Measurements from ENCODE around the gene MXRA5. TPM values are rescaled to one million over a fixed set of nuclear protein-coding genes. Genes with fewer than 3 reads are reported as not detected.
"Not testable (repeated sequence)": the region's sequence is repeated elsewhere in the genome, so short reads cannot be mapped to it uniquely, and the experiment has no call there.

The MXRA5 gene
- total RNA-seq, 2 experiments from 2014 or later, result not detected

DNA sequence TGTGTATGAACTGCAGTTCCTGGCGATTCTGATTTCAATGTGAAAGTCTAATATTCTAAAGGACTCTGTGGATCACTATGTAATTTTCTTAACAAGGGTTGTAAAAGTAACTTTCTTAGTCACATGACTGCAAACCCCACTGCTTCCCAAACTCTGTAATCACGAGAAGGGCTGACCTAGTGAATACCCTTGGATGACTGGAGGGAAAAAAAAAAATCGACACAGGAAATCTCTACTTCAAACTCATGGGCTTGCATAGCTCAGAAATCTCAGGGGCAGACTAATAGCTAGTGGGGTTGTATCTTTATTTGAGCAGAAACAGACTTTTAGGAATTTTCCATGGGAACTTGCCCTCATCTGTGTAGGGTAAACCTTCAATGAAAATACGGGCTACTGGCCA, 4.8 kb upstream of the MXRA5 start:
- no TSS peak for BruUV-seq (replicated peaks)
- no peak for DNase-seq (ENCODE audit: low spot score)
- intact Hi-C loops (cut with micrococcal nuclease; ENCODE audit: unreplicated experiment), result no loop called here
- no peaks in the 10 kb centered on the region for H3K79me2 ChIP-seq (ENCODE audit: insufficient read depth, low read depth, low read length)
- H3K9me3 ChIP-seq (ENCODE audit: low read length), result no peaks in the 10 kb centered on the region
- no peak overlapping the region for H3K4me3 ChIP-seq (ENCODE audit: low read depth, low read length, poor library complexity, severe bottlenecking)
- no peaks in the 10 kb centered on the region for H4K20me1 ChIP-seq (ENCODE audit: insufficient read depth, low read length)
- no peak overlapping the region for H3K27ac ChIP-seq (ENCODE audit: low read depth, low read length, poor library complexity, severe bottlenecking)
- H3K9me2 ChIP-seq (ENCODE audit: insufficient read depth, low read length), result no peaks in the 10 kb centered on the region
- H3K36me3 ChIP-seq (ENCODE audit: insufficient read depth, low read length), result no peaks in the 10 kb centered on the region
- H3K4me2 ChIP-seq (ENCODE audit: low read length), result no peak overlapping the region
- no peaks in the 10 kb centered on the region for H3K4me1 ChIP-seq (ENCODE audit: insufficient read depth, low read length, poor library complexity, severe bottlenecking)
- ChIA-PET POLR2A (interaction anchor here (0.7 kb wide), 1 partner anchor 240 kb away, joined by 3 read pairs; no protein-coding TSS in a partner anchor), CTCF (ENCODE audit: unreplicated experiment) (no interaction called here)
- no peak overlapping the region for H2AFZ ChIP-seq (ENCODE audit: low read length)
- TF ChIP-seq EZH2phosphoT487 (IDR thresholded peaks at IDR 0.05; ENCODE audit: borderline replicate concordance, low read depth, low read length), result no peak
- TF ChIP-seq, protein P1, sequence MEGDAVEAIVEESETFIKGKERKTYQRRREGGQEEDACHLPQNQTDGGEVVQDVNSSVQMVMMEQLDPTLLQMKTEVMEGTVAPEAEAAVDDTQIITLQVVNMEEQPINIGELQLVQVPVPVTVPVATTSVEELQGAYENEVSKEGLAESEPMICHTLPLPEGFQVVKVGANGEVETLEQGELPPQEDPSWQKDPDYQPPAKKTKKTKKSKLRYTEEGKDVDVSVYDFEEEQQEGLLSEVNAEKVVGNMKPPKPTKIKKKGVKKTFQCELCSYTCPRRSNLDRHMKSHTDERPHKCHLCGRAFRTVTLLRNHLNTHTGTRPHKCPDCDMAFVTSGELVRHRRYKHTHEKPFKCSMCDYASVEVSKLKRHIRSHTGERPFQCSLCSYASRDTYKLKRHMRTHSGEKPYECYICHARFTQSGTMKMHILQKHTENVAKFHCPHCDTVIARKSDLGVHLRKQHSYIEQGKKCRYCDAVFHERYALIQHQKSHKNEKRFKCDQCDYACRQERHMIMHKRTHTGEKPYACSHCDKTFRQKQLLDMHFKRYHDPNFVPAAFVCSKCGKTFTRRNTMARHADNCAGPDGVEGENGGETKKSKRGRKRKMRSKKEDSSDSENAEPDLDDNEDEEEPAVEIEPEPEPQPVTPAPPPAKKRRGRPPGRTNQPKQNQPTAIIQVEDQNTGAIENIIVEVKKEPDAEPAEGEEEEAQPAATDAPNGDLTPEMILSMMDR (conservative IDR thresholded peaks at IDR 0.05; ENCODE audit: low read length), result no peak

GRCh38 chrX:3348191-3348590, 1.7 kb upstream of the MXRA5 start:
- no peaks in the 10 kb centered on the region for H3K4me1 ChIP-seq (ENCODE audit: insufficient read depth, low read length, poor library complexity, severe bottlenecking)
- no peaks in the 10 kb centered on the region for H3K9me3 ChIP-seq (ENCODE audit: low read length)
- ChIA-PET CTCF (ENCODE audit: unreplicated experiment) (no interaction called here), POLR2A (interaction anchor here (0.6 kb wide), 1 partner anchor 615 kb away, joined by 3 read pairs; no protein-coding TSS in a partner anchor)
- no peak overlapping the region for H3K4me3 ChIP-seq (ENCODE audit: low read depth, low read length, poor library complexity, severe bottlenecking)
- no peaks in the 10 kb centered on the region for H3K9me2 ChIP-seq (ENCODE audit: insufficient read depth, low read length)
- no peaks in the 10 kb centered on the region for H3K79me2 ChIP-seq (ENCODE audit: insufficient read depth, low read depth, low read length)
- intact Hi-C loops (cut with micrococcal nuclease; ENCODE audit: unreplicated experiment), result no loop called here
- no peak for TF ChIP-seq EZH2phosphoT487 (IDR thresholded peaks at IDR 0.05; ENCODE audit: borderline replicate concordance, low read depth, low read length)
- TF ChIP-seq, protein P1 (conservative IDR thresholded peaks at IDR 0.05; ENCODE audit: low read length), result no peak
- DNase-seq (ENCODE audit: low spot score), result no peak
- H4K20me1 ChIP-seq (ENCODE audit: insufficient read depth, low read length), result no peaks in the 10 kb centered on the region
- no peak overlapping the region for H3K27ac ChIP-seq (ENCODE audit: low read depth, low read length, poor library complexity, severe bottlenecking)
- no peak overlapping the region for H3K4me2 ChIP-seq (ENCODE audit: low read length)
- no peak overlapping the region for H2AFZ ChIP-seq (ENCODE audit: low read length)
- H3K36me3 ChIP-seq (ENCODE audit: insufficient read depth, low read length), result no peaks in the 10 kb centered on the region
- no TSS peak for BruUV-seq (replicated peaks)

DNA sequence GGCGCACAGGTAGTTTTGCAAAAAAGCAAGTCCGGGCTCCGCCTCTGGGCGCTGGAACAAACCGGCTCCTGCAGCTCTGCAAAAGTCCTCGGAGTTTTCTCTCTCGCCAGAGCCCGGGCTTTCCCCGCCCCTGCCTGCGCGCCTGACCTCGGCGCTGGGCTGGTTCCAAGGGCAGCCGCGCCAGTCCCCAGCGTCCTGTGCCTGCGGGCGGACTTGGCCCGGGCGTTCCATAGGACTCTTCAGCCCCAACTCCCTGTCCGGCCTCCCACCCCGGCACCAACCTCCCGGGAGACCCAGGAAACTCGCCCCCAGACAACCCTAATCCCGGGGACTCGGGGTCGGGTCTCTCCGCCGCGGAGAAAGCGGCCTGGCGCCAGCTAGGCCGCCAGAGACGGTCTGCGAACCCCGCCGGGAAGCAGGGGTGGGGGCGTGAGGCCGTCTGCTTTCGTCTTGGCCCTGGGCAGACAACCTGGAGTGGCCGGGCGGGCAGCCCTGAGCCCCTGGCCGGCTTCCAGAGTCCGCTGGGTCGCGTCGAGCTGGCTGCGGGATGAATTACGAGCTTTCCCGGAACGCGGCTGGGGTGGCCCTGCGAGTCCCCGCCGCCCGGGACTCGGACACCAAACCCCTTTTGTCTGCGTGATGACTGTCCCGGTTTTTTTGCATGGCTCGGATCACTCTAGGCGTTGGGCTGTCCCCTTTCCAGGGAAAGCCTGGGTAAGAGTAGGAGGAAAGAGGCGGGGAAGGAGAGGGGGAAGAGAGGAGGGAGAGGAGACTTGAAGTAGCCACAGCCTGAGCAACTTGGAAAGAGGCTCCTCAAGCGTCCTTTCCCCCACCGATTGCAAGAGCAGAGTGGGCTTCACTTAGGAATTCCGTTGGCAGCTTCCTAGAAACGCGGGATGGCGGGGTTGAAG, 916 bp downstream of the MXRA5 start:
- Histone ChIP-seq H3K9me3 (ENCODE audit: low read length) (no peaks in the 10 kb centered on the region), H3K4me1 (ENCODE audit: insufficient read depth, low read length, poor library complexity, severe bottlenecking) (no peaks in the 10 kb centered on the region), H3K27ac (ENCODE audit: low read depth, low read length, poor library complexity, severe bottlenecking) (no peak overlapping the region), H3K79me2 (ENCODE audit: insufficient read depth, low read depth, low read length) (no peaks in the 10 kb centered on the region), H3K9me2 (ENCODE audit: insufficient read depth, low read length) (no peaks in the 10 kb centered on the region), H4K20me1 (ENCODE audit: insufficient read depth, low read length) (no peaks in the 10 kb centered on the region), H3K36me3 (ENCODE audit: insufficient read depth, low read length) (no peaks in the 10 kb centered on the region), H2AFZ (ENCODE audit: low read length) (no peak overlapping the region), H3K4me2 (ENCODE audit: low read length) (no peak overlapping the region), H3K4me3 (ENCODE audit: low read depth, low read length, poor library complexity, severe bottlenecking) (no peak overlapping the region)
- DNase-seq (ENCODE audit: low spot score), result no peak
- no TSS peak for BruUV-seq (replicated peaks)
- POLR2A ChIA-PET, result no interaction called here
- intact Hi-C loops (cut with micrococcal nuclease; ENCODE audit: unreplicated experiment), result no loop called here
- TF ChIP-seq, protein P1 (conservative IDR thresholded peaks at IDR 0.05; ENCODE audit: low read length), result no peak
- TF ChIP-seq EZH2phosphoT487 (IDR thresholded peaks at IDR 0.05; ENCODE audit: borderline replicate concordance, low read depth, low read length), result no peak
- CTCF ChIA-PET (ENCODE audit: unreplicated experiment), result no interaction called here

- POLR2A ChIA-PET; H3K9me2 ChIP-seq (ENCODE audit: insufficient read depth, low read length); DNase-seq (ENCODE audit: low spot score); H4K20me1 ChIP-seq (ENCODE audit: insufficient read depth, low read length); intact Hi-C loops (cut with micrococcal nuclease; ENCODE audit: unreplicated experiment); CTCF ChIA-PET (ENCODE audit: unreplicated experiment); H3K36me3 ChIP-seq (ENCODE audit: insufficient read depth, low read length); H3K4me3 ChIP-seq (ENCODE audit: low read depth, low read length, poor library complexity, severe bottlenecking); H3K79me2 ChIP-seq (ENCODE audit: insufficient read depth, low read depth, low read length); H3K27ac ChIP-seq (ENCODE audit: low read depth, low read length, poor library complexity, severe bottlenecking); BruUV-seq (replicated peaks); H2AFZ ChIP-seq (ENCODE audit: low read length); H3K4me2 ChIP-seq (ENCODE audit: low read length); H3K4me1 ChIP-seq (ENCODE audit: insufficient read depth, low read length, poor library complexity, severe bottlenecking); H3K9me3 ChIP-seq (ENCODE audit: low read length): not testable (repeated sequence)
These were observed 2.9 kb downstream of the MXRA5 start for GRCh38 chrX:3343569-3343968.

Data from OCI-LY7 (cell line).